Breast epithelium (tissue), 3 donors: ENCODE results near the gene CMTM8.

ENCODE experiments used
- CTCF ChIP-seq, 3 donors: fragments of 450-650 bp; IDR thresholded peaks; one replicate each; pipeline ENCODE4 v1.5.1; 2016 to 2017; ENCODE audit warnings: antibody characterized with exemption in 3 of 3, mild to moderate bottlenecking in 3 of 3, moderate library complexity in 3 of 3
- POLR2AphosphoS5 ChIP-seq, 3 donors: sonication (generic); formaldehyde crosslinking; IDR thresholded peaks; one replicate each; pipeline ENCODE4 v1.6.1; 2017; ENCODE audit warnings: antibody characterized with exemption in 3 of 3

GRCh38 chr3:32290619-32291018 is 52.1 kb downstream of the CMTM8 start:
- TF ChIP-seq CTCF (IDR thresholded peaks at IDR 0.05) (no peak), POLR2AphosphoS5 (IDR thresholded peaks at IDR 0.05) (no peak)
